K562 (cell line): Measurements from ENCODE around the gene ECE2. TPM values are rescaled to one million over a fixed set of nuclear protein-coding genes. Genes with fewer than 3 reads are reported as not detected.

Experiments
- CEBPG ChIP-seq, 3 experiments: fragments of 200-800 bp in 1 of 3; sonication (Bioruptor generic) in 1 of 3; sonication (generic) in 1 of 3; formaldehyde crosslinking in 1 of 3; IDR thresholded peaks in 2 of 3; conservative IDR thresholded peaks in 1 of 3; 2 replicates each; pipeline versions ENCODE4 v1.6.1 to v1.8.0; 2016 to 2022; ENCODE audit warnings: missing compliant biosample characterization in 2 of 3, missing genetic modification characterization in 2 of 3, mild to moderate bottlenecking in 1 of 3, missing genetic modification reagents in 1 of 3
- ELF2 ChIP-seq: fragments of 250-450 bp; sonication (Bioruptor Pico); IDR thresholded peaks from 2 replicates; pipeline ENCODE4 v1.5.0; 2021; ENCODE audit warnings: mild to moderate bottlenecking
- FIP1L1 ChIP-seq: fragments of 200-400 bp; formaldehyde crosslinking; IDR thresholded peaks from 2 replicates; pipeline ENCODE4 v1.6.1; 2018; ENCODE audit warnings: mild to moderate bottlenecking, low read depth, low read length; ENCODE audit not compliant: poor library complexity, severe bottlenecking
- FOXA3 ChIP-seq, 2 experiments: fragments of 450-650 bp in 1 of 2; sonication (generic) in 1 of 2; formaldehyde crosslinking; IDR thresholded peaks in 1 of 2; conservative IDR thresholded peaks in 1 of 2; 2 replicates each; pipeline versions ENCODE4 v1.4.0 to v1.8.0; 2020 to 2022; ENCODE audit warnings: mild to moderate bottlenecking in 2 of 2, missing genetic modification reagents in 1 of 2
- HNRNPH1 ChIP-seq: fragments of 200-400 bp; formaldehyde crosslinking; optimal IDR thresholded peaks from 2 replicates; pipeline ENCODE3; 2017; ENCODE audit warnings: low read depth, mild to moderate bottlenecking, low read length, moderate library complexity
- RB1 ChIP-seq: fragments of 450-650 bp; IDR thresholded peaks from 2 replicates; pipeline ENCODE4 v1.6.1; 2017; ENCODE audit warnings: low read depth, mild to moderate bottlenecking
- RREB1 ChIP-seq: fragments of 250-450 bp; sonication (Bioruptor Pico); IDR thresholded peaks from 2 replicates; pipeline ENCODE4 v1.4.0; 2020
- TSC22D4 ChIP-seq: fragments of 450-650 bp; IDR thresholded peaks from 2 replicates; pipeline ENCODE4 v1.6.1; 2016; ENCODE audit warnings: missing genetic modification characterization, missing biosample characterization, control low read depth
- UBTF ChIP-seq, 2 experiments: IDR thresholded peaks; 2 replicates each; pipeline ENCODE4 v1.6.1; 2012; ENCODE audit warnings: improper control_type of control experiment in 2 of 2, low read depth in 2 of 2, low read length in 2 of 2, borderline replicate concordance in 1 of 2
- ZNF431 ChIP-seq: sonication (generic); formaldehyde crosslinking; IDR thresholded peaks from 2 replicates; pipeline ENCODE4 v1.8.0; 2022; ENCODE audit warnings: mild to moderate bottlenecking, missing genetic modification reagents
- ZNF511 ChIP-seq: sonication (generic); formaldehyde crosslinking; IDR thresholded peaks from 2 replicates; pipeline ENCODE4 v1.8.0; 2022; ENCODE audit warnings: mild to moderate bottlenecking, missing genetic modification reagents
- polyA plus RNA-seq, 8 experiments: library from polyadenylated mRNA; depleted of rRNA in 4 of 8; stranded (reverse) in 5 of 8; unstranded in 3 of 8; fragments of >200 nt; fragmentation: Nextera tagmentation in 2 of 8; fragmentation: Illumina TruSeq in 1 of 8; extraction: Ambion mirVana in 2 of 8; extraction: Trizol in 1 of 8; gene quantifications; 2 replicates each; pipeline versions ENCODE4 v1.2.1 to v1.2.3, GENCODE V29; 2011 to 2014; ENCODE audit warnings: inconsistent platforms in 1 of 8, missing spikeins in 1 of 8
- total RNA-seq, 7 experiments: library from RNA; depleted of rRNA in 6 of 7; stranded (reverse); fragments of >200 nt in 6 of 7; fragmentation: Illumina TruSeq in 2 of 7; extraction: Trizol in 2 of 7; gene quantifications; 2 replicates each; pipeline versions ENCODE4 v1.2.1 to v1.2.3, GENCODE V29; 2011 to 2021; ENCODE audit warnings: low replicate concordance in 1 of 7

The ECE2 gene
- total and polyA plus RNA-seq, 9 of the 15 experiments (the other 6 are each of a cell fraction or from before 2014, with no cell fraction given): not detected

GRCh38 chr3:184335661-184336546 lies 60.1 kb downstream of the ECE2 start (continued):
- TF ChIP-seq UBTF (IDR thresholded peaks at IDR 0.05; ENCODE audit: borderline replicate concordance in 1 of 2, low read depth in 2 of 2, low read length in 2 of 2) (0 out of 4 replicates have a peak, but pooled peaks of 1 of the 2 experiments have one; percentile 37), FIP1L1 (peak; percentile 79), HNRNPH1 (no peak), RB1 (peak; percentile 65), CEBPG (CRISPR knock-in tag; IDR thresholded peaks at IDR 0.05) (peak; percentile 69), CEBPG (tag; conservative IDR thresholded peaks at IDR 0.05 in 1 of 2, IDR thresholded peaks at IDR 0.05 in 1 of 2) (peak in 1 of 2 experiments; percentile 40; a peak in 1 of 4 replicates), ELF2 (peak; percentile 66; the same call in 1 of the 2 replicates), ZNF431 (CRISPR knock-in tag) (0 out of 2 replicates have a peak, but pooled peaks have one; percentile 40), TSC22D4 (tag) (no peak), FOXA3 (CRISPR knock-in tag; conservative IDR thresholded peaks at IDR 0.05 in 1 of 2, IDR thresholded peaks at IDR 0.05 in 1 of 2) (peak in 1 of 2 experiments; percentile 30; a peak in 1 of 4 replicates), ZNF511 (peak; percentile 31; the same call in 1 of the 2 replicates), RREB1 (CRISPR knock-in tag) (no peak)
